HG03575 (cell line): ENCODE measurements around the gene DOK3.
"Not testable (repeated sequence)": the region's sequence is repeated elsewhere in the genome, so short reads cannot be mapped to it uniquely, and the experiment has no call there.

Source experiments
- ATAC-seq: cut with Tn5 transposase; IDR thresholded peaks from one replicate; pipeline ENCODE4 v1.9.1; 2021; ENCODE audit not compliant: unreplicated experiment, insufficient number of reproducible peaks, low FRiP score; ENCODE audit errors: extremely low read depth

DOK3 gene

GRCh38 chr5:177489119-177489716 lies 20.4 kb downstream of the DOK3 start:
- ATAC-seq, result no peak

GRCh38 chr5:177487975-177488374 lies 21.7 kb downstream of the DOK3 start:
- no peak for ATAC-seq

GRCh38 chr5:177487144-177487543 lies 22.5 kb downstream of the DOK3 start:
- ATAC-seq, result no peak

GRCh38 chr5:177486256-177486655 lies 23.4 kb downstream of the DOK3 start:
- ATAC-seq, result no peak

- not testable (repeated sequence) for ATAC-seq
Observed at GRCh38 chr5:177485753-177486152, 23.9 kb downstream of the DOK3 start.

GRCh38 chr5:177484902-177485549 lies 24.6 kb downstream of the DOK3 start:
- ATAC-seq, result no peak

GRCh38 chr5:177483994-177484901 lies 25.4 kb downstream of the DOK3 start:
- ATAC-seq, result no peak

- no peak for ATAC-seq
Observed at GRCh38 chr5:177483042-177483441, 26.6 kb downstream of the DOK3 start.

GRCh38 chr5:177482359-177482795 lies 27.2 kb downstream of the DOK3 start:
- no peak for ATAC-seq

GRCh38 chr5:177479774-177480173 lies 29.9 kb downstream of the DOK3 start:
- ATAC-seq, result no peak

GRCh38 chr5:177478711-177479646 lies 30.6 kb downstream of the DOK3 start:
- ATAC-seq, result no peak

GRCh38 chr5:177477701-177478477 lies 31.7 kb downstream of the DOK3 start:
- ATAC-seq, result no peak

GRCh38 chr5:177476531-177477233 lies 32.9 kb downstream of the DOK3 start:
- no peak for ATAC-seq

GRCh38 chr5:177475563-177476427 lies 33.8 kb downstream of the DOK3 start:
- ATAC-seq, result no peak

GRCh38 chr5:177474846-177475562 lies 34.6 kb downstream of the DOK3 start:
- ATAC-seq, result no peak

GRCh38 chr5:177474002-177474476 lies 35.6 kb downstream of the DOK3 start:
- ATAC-seq, result no peak
